Gastroesophageal sphincter (tissue), 4 donors: ENCODE data around the gene TSPAN4. TPM values are rescaled to one million over a fixed set of nuclear protein-coding genes. Genes with fewer than 3 reads are reported as not detected.

Experiments
- ATAC-seq: fragments of 150-250 bp; one replicate; pipeline ENCODE4 v1.9.1; 2016; ENCODE audit warnings: mild to moderate bottlenecking, moderate library complexity
- H3K27ac ChIP-seq, 4 donors: fragments of 200-600 bp; sonication (generic) in 3 of 4; 1 replicate in 3 of 4; 2 replicates in 1 of 4; pipeline ENCODE4 v1.5.1; 2016 to 2019
- H3K27me3 ChIP-seq: fragments of 200-600 bp; sonication (generic); one replicate; pipeline ENCODE4 v1.5.1; 2019
- H3K36me3 ChIP-seq, 2 donors: fragments of 200-600 bp; sonication (generic); one replicate each; pipeline ENCODE4 v1.5.1; 2019; ENCODE audit warnings: control low read depth in 1 of 2
- H3K4me1 ChIP-seq, 3 donors: fragments of 200-600 bp; sonication (generic); 1 replicate in 2 of 3; 2 replicates in 1 of 3; pipeline ENCODE4 v1.5.1; 2016 to 2019; ENCODE audit warnings: control low read depth in 2 of 3
- H3K4me3 ChIP-seq, 2 donors: fragments of 200-600 bp; sonication (generic); one replicate each; pipeline ENCODE4 v1.5.1; 2019; ENCODE audit warnings: mild to moderate bottlenecking in 1 of 2, moderate library complexity in 1 of 2
- H3K9me3 ChIP-seq, 3 donors: fragments of 200-600 bp; sonication (generic); one replicate each; pipeline ENCODE4 v1.5.1; 2017 to 2019; ENCODE audit warnings: control low read depth in 2 of 3
- CTCF ChIP-seq, 4 experiments: fragments of 200-600 bp in 2 of 4; fragments of 450-650 bp in 2 of 4; sonication (generic) in 1 of 4; IDR thresholded peaks; one replicate each; pipeline ENCODE4 v1.5.1; 2017 to 2019; ENCODE audit warnings: antibody characterized with exemption in 4 of 4, mild to moderate bottlenecking in 2 of 4, moderate library complexity in 2 of 4
- EP300 ChIP-seq: sonication (generic); formaldehyde crosslinking; IDR thresholded peaks from one replicate; pipeline ENCODE4 v1.6.1; 2017; ENCODE audit warnings: antibody characterized with exemption, mild to moderate bottlenecking
- POLR2A ChIP-seq, 2 donors: fragments of 450-650 bp; IDR thresholded peaks; one replicate each; pipeline ENCODE4 v1.6.1; 2017; ENCODE audit warnings: antibody characterized with exemption in 2 of 2, mild to moderate bottlenecking in 2 of 2, moderate library complexity in 1 of 2
- POLR2AphosphoS5 ChIP-seq: sonication (generic); formaldehyde crosslinking; IDR thresholded peaks from one replicate; pipeline ENCODE4 v1.6.1; 2017; ENCODE audit warnings: antibody characterized with exemption
- WGBS, 2 donors: methylation state at CpG; one replicate each; pipeline ENCODE4 v1.1.5; 2018; ENCODE audit warnings: low coverage in 1 of 2; 5-methylcytosine and 5-hydroxymethylcytosine counted together
- total RNA-seq, 4 donors: library from RNA; depleted of rRNA; stranded (reverse); fragments of >200 nt; gene quantifications; one replicate each; pipeline ENCODE4 v1.1.0, GENCODE V29; 2016

Gene TSPAN4
- total RNA-seq, 4 donors from 2014 or later, result 66.5 to 115 (median 112) TPM

GRCh38 chr11:858762-859339 lies 16.2 kb downstream of the TSPAN4 start:
- 74% methylated on average over 5 of the region's 37 CpGs; no CpG with 5 or more reads in 1 of the 2 donors for WGBS, 2 donors
- no peak for TF ChIP-seq CTCF (IDR thresholded peaks at IDR 0.05)
- no peak for TF ChIP-seq POLR2A (IDR thresholded peaks at IDR 0.05)
- no peak for TF ChIP-seq EP300
- no peak for TF ChIP-seq POLR2AphosphoS5
- no peak for ATAC-seq
- peaks cover 0 to 44% of the 10 kb centered on the region in 2 donors for H3K36me3 ChIP-seq
- H3K27me3 ChIP-seq, result no peaks in the 10 kb centered on the region
- peaks cover 0 to 73% (median 19%) of the 10 kb centered on the region in 3 donors for H3K4me1 ChIP-seq
- H3K27ac ChIP-seq, result no peak overlapping the region
- no peak overlapping the region for H3K4me3 ChIP-seq
- no peaks in the 10 kb centered on the region for H3K9me3 ChIP-seq

GRCh38 chr11:859394-860131 lies 16.9 kb downstream of the TSPAN4 start:
- no peaks in the 10 kb centered on the region for H3K9me3 ChIP-seq
- peaks cover 0 to 66% (median 19%) of the 10 kb centered on the region in 3 donors for H3K4me1 ChIP-seq
- peak; percentile 73 for ATAC-seq
- H3K27me3 ChIP-seq, result no peaks in the 10 kb centered on the region
- H3K4me3 ChIP-seq, result peak overlapping the region in 1 of 2 donors; percentile 29
- 17 to 20% methylated on average over 8 to 10 of the region's 31 CpGs for WGBS, 2 donors
- TF ChIP-seq POLR2AphosphoS5 (no peak), POLR2A (IDR thresholded peaks at IDR 0.05) (no peak), EP300 (no peak), CTCF (IDR thresholded peaks at IDR 0.05) (no peak)
- H3K36me3 ChIP-seq, result peaks cover 0 to 44% of the 10 kb centered on the region in 2 donors
- peak overlapping the region in 3 of 4 donors; percentile 58 to 74 (median 65) for H3K27ac ChIP-seq

GRCh38 chr11:860234-861104 lies 17.8 kb downstream of the TSPAN4 start:
- peaks cover 0 to 48% of the 10 kb centered on the region in 2 donors for H3K36me3 ChIP-seq
- H3K4me1 ChIP-seq, result peaks cover 0 to 64% (median 16%) of the 10 kb centered on the region in 3 donors
- H3K27me3 ChIP-seq, result no peaks in the 10 kb centered on the region
- no peak for TF ChIP-seq POLR2A (IDR thresholded peaks at IDR 0.05)
- no peak for TF ChIP-seq CTCF (IDR thresholded peaks at IDR 0.05)
- TF ChIP-seq POLR2AphosphoS5, result no peak
- TF ChIP-seq EP300, result no peak
- no peaks in the 10 kb centered on the region for H3K9me3 ChIP-seq
- ATAC-seq, result no peak
- H3K4me3 ChIP-seq, result peak overlapping the region in 1 of 2 donors; percentile 29
- H3K27ac ChIP-seq, result peak overlapping the region in 3 of 4 donors; percentile 58 to 74 (median 65)
- 57 to 80% methylated on average over 1 of the region's 21 CpGs for WGBS, 2 donors

- Histone ChIP-seq H3K27me3 (no peaks in the 10 kb centered on the region), H3K27ac (no peak overlapping the region), H3K4me3 (no peak overlapping the region), H3K36me3 (peaks cover 0 to 49% of the 10 kb centered on the region in 2 donors), H3K9me3 (no peaks in the 10 kb centered on the region), H3K4me1 (peaks cover 0 to 63% (median 16%) of the 10 kb centered on the region in 3 donors)
- no peak for TF ChIP-seq POLR2A (IDR thresholded peaks at IDR 0.05)
- no peak for TF ChIP-seq CTCF (IDR thresholded peaks at IDR 0.05)
- TF ChIP-seq POLR2AphosphoS5, result no peak
- TF ChIP-seq EP300, result no peak
- WGBS, 2 donors, result 87 to 100% methylated on average over 3 to 4 of the region's 14 CpGs
- ATAC-seq, result no peak
These were observed 18.4 kb downstream of the TSPAN4 start for GRCh38 chr11:861105-861479.
